CD14-positive monocyte (primary cell): ENCODE results near the gene C1QL2. TPM values are rescaled to one million over a fixed set of nuclear protein-coding genes. Genes with fewer than 3 reads are reported as not detected.

ENCODE experiments used
- DNase-seq, 3 donors: peaks; one replicate each; pipeline ENCODE4 v3.0.0-alpha.2; 2011 to 2022
- H2AFZ ChIP-seq: 2 replicates; pipeline ENCODE4 v1.6.0; 2012; ENCODE audit warnings: mild to moderate bottlenecking, low read depth, low read length, inconsistent platforms; ENCODE audit not compliant: insufficient read depth, poor library complexity, severe bottlenecking
- H3K27ac ChIP-seq, 2 donors: 1 replicate in 1 of 2; 2 replicates in 1 of 2; pipeline ENCODE4 v1.5.1; 2012 to 2013; ENCODE audit warnings: low read length in 2 of 2, control low read depth in 1 of 2, inconsistent platforms in 1 of 2, low read depth in 1 of 2, mild to moderate bottlenecking in 1 of 2
- H3K27me3 ChIP-seq, 2 donors: one replicate each; pipeline versions ENCODE4 v1.6.0 to v1.6.1; 2011 to 2013; ENCODE audit warnings: low read length in 2 of 2; ENCODE audit not compliant: control insufficient read depth in 2 of 2, insufficient read depth in 2 of 2
- H3K36me3 ChIP-seq, 2 donors: replicated peaks in 1 of 2; 1 replicate in 1 of 2; 2 replicates in 1 of 2; pipeline versions ENCODE4 v1.5.1 to v1.6.1; 2012 to 2013; ENCODE audit warnings: low read length in 2 of 2, control low read depth in 1 of 2, inconsistent platforms in 1 of 2, mild to moderate bottlenecking in 1 of 2; ENCODE audit not compliant: insufficient read depth in 2 of 2, control insufficient read depth in 1 of 2
- H3K4me1 ChIP-seq, 2 donors: 1 replicate in 1 of 2; 2 replicates in 1 of 2; pipeline versions ENCODE4 v1.5.1 to v1.6.1; 2012 to 2013; ENCODE audit warnings: low read length in 2 of 2, control low read depth in 1 of 2, inconsistent platforms in 1 of 2, mild to moderate bottlenecking in 1 of 2, moderate library complexity in 1 of 2; ENCODE audit not compliant: insufficient read depth in 2 of 2, control insufficient read depth in 1 of 2
- H3K4me2 ChIP-seq: replicated peaks from 2 replicates; pipeline ENCODE3; 2012; ENCODE audit warnings: low read length, moderate library complexity, mild to moderate bottlenecking; ENCODE audit not compliant: poor library complexity, severe bottlenecking; ENCODE audit errors: extremely low read depth
- H3K4me3 ChIP-seq, 3 experiments: fragments of 200-600 bp in 1 of 3; sonication (generic) in 1 of 3; replicated peaks in 1 of 3; 1 replicate in 2 of 3; 2 replicates in 1 of 3; pipeline ENCODE4 v1.5.1; 2011 to 2013; ENCODE audit warnings: low read length in 3 of 3, mild to moderate bottlenecking in 3 of 3, control low read depth in 2 of 3, low read depth in 2 of 3, inconsistent platforms in 1 of 3, moderate library complexity in 1 of 3
- H3K79me2 ChIP-seq: 2 replicates; pipeline ENCODE4 v1.6.0; 2012; ENCODE audit warnings: mild to moderate bottlenecking, control low read depth, inconsistent platforms, low read length, moderate library complexity; ENCODE audit not compliant: insufficient read depth
- H3K9ac ChIP-seq: 2 replicates; pipeline ENCODE4 v1.6.0; 2017; ENCODE audit warnings: low read length, mild to moderate bottlenecking; ENCODE audit not compliant: insufficient read depth, poor library complexity, severe bottlenecking
- H3K9me3 ChIP-seq, 2 donors: replicated peaks in 1 of 2; 1 replicate in 1 of 2; 2 replicates in 1 of 2; pipeline versions ENCODE4 v1.5.1 to v1.6.1; 2012 to 2013; ENCODE audit warnings: low read length in 2 of 2, control low read depth in 1 of 2; ENCODE audit not compliant: control insufficient read depth in 1 of 2, insufficient read depth in 1 of 2
- H4K20me1 ChIP-seq: 2 replicates; pipeline ENCODE4 v1.6.0; 2012; ENCODE audit warnings: mild to moderate bottlenecking, low read length, control low read depth, moderate library complexity; ENCODE audit not compliant: insufficient read depth
- H3K27ac Mint-ChIP-seq, 7 donors: one replicate each; pipeline ENCODE4 v1.8.0; 2020; ENCODE audit warnings: mild to moderate bottlenecking in 7 of 7, mixed read lengths in 7 of 7, moderate library complexity in 6 of 7, inconsistent platforms in 2 of 7
- H3K27me3 Mint-ChIP-seq, 3 donors: one replicate each; pipeline ENCODE4 v1.8.0; 2021 to 2022; ENCODE audit warnings: low read depth in 3 of 3, mild to moderate bottlenecking in 3 of 3, mixed read lengths in 3 of 3, moderate library complexity in 3 of 3, inconsistent platforms in 1 of 3
- H3K36me3 Mint-ChIP-seq, 2 donors: one replicate each; pipeline ENCODE4 v1.8.0; 2020; ENCODE audit warnings: mixed read lengths in 2 of 2, inconsistent platforms in 1 of 2, mild to moderate bottlenecking in 1 of 2
- H3K4me1 Mint-ChIP-seq: one replicate; pipeline ENCODE4 v1.8.0; 2020; ENCODE audit warnings: mild to moderate bottlenecking, mixed read lengths
- H3K4me3 Mint-ChIP-seq, 2 donors: one replicate each; pipeline ENCODE4 v1.8.0; 2020; ENCODE audit warnings: mild to moderate bottlenecking in 2 of 2, mixed read lengths in 2 of 2, moderate library complexity in 1 of 2
- H3K9me3 Mint-ChIP-seq, 7 donors: one replicate each; pipeline ENCODE4 v1.8.0; 2020 to 2022; ENCODE audit warnings: mixed read lengths in 7 of 7, mild to moderate bottlenecking in 6 of 7, moderate library complexity in 6 of 7, inconsistent platforms in 2 of 7
- WGBS: methylation state at CpG from one replicate; pipeline ENCODE4 v1.1.5; 2013; ENCODE audit warnings: missing lambda C conversion rate; ENCODE audit not compliant: insufficient coverage; 5-methylcytosine and 5-hydroxymethylcytosine counted together
- intact Hi-C, 2 donors: fragments of 100-400 bp; cut with micrococcal nuclease; formaldehyde crosslinking; loops; one replicate each; pipeline versions ENCODE4 v1.15.0 to v1.15.1; 2023
- polyA plus RNA-seq, 3 donors: library from polyadenylated mRNA; depleted of rRNA in 1 of 3; unstranded in 2 of 3; stranded (reverse) in 1 of 3; fragments of 300-500 nt in 2 of 3; fragments of >200 nt in 1 of 3; fragmentation: Illumina TruSeq in 2 of 3; gene quantifications; 1 replicate in 2 of 3; 2 replicates in 1 of 3; pipeline ENCODE4 v1.2.3, GENCODE V29; 2012 to 2021
- TF ChIP-seq, protein P1 (sequence below): fragments of 200-600 bp; IDR thresholded peaks from one replicate; pipeline ENCODE4 v1.8.0; 2022; ENCODE audit warnings: antibody characterized with exemption, mild to moderate bottlenecking

C1QL2 gene
- polyA plus RNA-seq, 3 donors = not detected

DNA sequence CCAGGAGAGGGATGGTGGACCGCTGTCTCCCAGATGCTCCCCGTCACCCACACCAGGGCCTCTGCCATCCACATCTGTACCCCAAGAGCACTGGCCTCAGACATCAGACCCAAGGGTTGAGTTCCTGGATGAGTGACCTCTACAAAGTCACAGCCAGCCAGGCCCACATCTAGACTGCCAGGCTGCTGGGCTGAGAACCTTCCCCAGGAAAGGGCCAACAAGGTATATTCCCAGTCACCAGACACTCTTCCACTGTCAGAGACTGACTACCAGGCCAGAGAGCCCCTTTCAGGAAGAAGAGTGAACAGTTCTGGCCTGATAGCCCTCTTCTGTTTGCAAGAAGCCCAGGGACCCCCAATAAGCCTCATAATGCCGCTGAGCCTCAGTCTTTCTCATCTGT is 44.3 kb downstream of the C1QL2 start:
- H3K27ac ChIP-seq = no peak overlapping the region
- Mint-ChIP-seq H3K36me3 (peaks cover 0 to 4% of the 10 kb centered on the region in 2 donors), H3K4me3 (no peak overlapping the region), H3K4me1 (no peaks in the 10 kb centered on the region), H3K9me3 (peaks cover 7 to 22% (median 18%) of the 10 kb centered on the region in 7 donors), H3K27ac (no peak overlapping the region), H3K27me3 (peaks cover 16 to 26% (median 20%) of the 10 kb centered on the region in 3 donors)
- TF ChIP-seq, protein P1, sequence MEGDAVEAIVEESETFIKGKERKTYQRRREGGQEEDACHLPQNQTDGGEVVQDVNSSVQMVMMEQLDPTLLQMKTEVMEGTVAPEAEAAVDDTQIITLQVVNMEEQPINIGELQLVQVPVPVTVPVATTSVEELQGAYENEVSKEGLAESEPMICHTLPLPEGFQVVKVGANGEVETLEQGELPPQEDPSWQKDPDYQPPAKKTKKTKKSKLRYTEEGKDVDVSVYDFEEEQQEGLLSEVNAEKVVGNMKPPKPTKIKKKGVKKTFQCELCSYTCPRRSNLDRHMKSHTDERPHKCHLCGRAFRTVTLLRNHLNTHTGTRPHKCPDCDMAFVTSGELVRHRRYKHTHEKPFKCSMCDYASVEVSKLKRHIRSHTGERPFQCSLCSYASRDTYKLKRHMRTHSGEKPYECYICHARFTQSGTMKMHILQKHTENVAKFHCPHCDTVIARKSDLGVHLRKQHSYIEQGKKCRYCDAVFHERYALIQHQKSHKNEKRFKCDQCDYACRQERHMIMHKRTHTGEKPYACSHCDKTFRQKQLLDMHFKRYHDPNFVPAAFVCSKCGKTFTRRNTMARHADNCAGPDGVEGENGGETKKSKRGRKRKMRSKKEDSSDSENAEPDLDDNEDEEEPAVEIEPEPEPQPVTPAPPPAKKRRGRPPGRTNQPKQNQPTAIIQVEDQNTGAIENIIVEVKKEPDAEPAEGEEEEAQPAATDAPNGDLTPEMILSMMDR = no peak
- H3K4me3 ChIP-seq = no peak overlapping the region
- H3K36me3 ChIP-seq = no peaks in the 10 kb centered on the region
- intact Hi-C loops = no loop called here
- H3K9me3 ChIP-seq = peaks cover 12 to 17% of the 10 kb centered on the region in 2 donors
- 91% methylated on average over 3 of the region's 3 CpGs for WGBS
- peaks cover 0 to 13% of the 10 kb centered on the region in 2 donors for H3K27me3 ChIP-seq
- no peak overlapping the region for H2AFZ ChIP-seq
- no peak overlapping the region for H3K9ac ChIP-seq
- no peaks in the 10 kb centered on the region for H3K4me1 ChIP-seq
- no peak for DNase-seq
- H4K20me1 ChIP-seq = no peaks in the 10 kb centered on the region
- H3K4me2 ChIP-seq = no peak overlapping the region
- no peaks in the 10 kb centered on the region for H3K79me2 ChIP-seq

DNA sequence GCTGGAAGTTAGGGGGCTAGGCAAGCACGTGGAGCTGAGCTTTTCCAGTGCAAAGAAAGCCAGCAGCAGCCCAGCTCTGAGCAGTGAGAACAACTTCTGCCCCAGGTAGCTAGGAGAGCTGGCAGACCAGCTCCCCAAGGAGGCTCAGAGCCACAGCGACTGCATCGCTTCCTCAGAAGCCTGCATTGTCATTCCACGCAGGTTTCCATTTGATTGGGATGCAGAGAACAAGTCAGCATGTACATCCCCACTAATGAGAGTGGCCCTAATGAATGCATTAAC is 45.1 kb downstream of the C1QL2 start:
- H3K9ac ChIP-seq = no peak overlapping the region
- Mint-ChIP-seq H3K36me3 (peaks cover 0 to 4% of the 10 kb centered on the region in 2 donors), H3K27ac (no peak overlapping the region), H3K27me3 (peaks cover 12 to 22% (median 20%) of the 10 kb centered on the region in 3 donors), H3K9me3 (peaks cover 7 to 22% (median 18%) of the 10 kb centered on the region in 7 donors), H3K4me3 (no peak overlapping the region), H3K4me1 (no peaks in the 10 kb centered on the region)
- TF ChIP-seq, protein P1 = no peak
- no peaks in the 10 kb centered on the region for H3K79me2 ChIP-seq
- no peak overlapping the region for H2AFZ ChIP-seq
- H4K20me1 ChIP-seq = no peaks in the 10 kb centered on the region
- H3K9me3 ChIP-seq = peaks cover 12 to 17% of the 10 kb centered on the region in 2 donors
- H3K4me1 ChIP-seq = no peaks in the 10 kb centered on the region
- 55% methylated on average over 3 of the region's 4 CpGs for WGBS
- no peak overlapping the region for H3K4me2 ChIP-seq
- no peaks in the 10 kb centered on the region for H3K36me3 ChIP-seq
- no peak overlapping the region for H3K4me3 ChIP-seq
- H3K27ac ChIP-seq = no peak overlapping the region
- peaks cover 0 to 13% of the 10 kb centered on the region in 2 donors for H3K27me3 ChIP-seq
- no peak for DNase-seq
- intact Hi-C loops = no loop called here
